Mesodermal cell (in vitro differentiated cells): ENCODE measurements around the gene EREG.
"Not testable (repeated sequence)": the region's sequence is repeated elsewhere in the genome, so short reads cannot be mapped to it uniquely, and the experiment has no call there.

Source experiments
- H3K27ac ChIP-seq: 2 replicates; pipeline ENCODE4 v1.7.0; 2013; ENCODE audit warnings: mild to moderate bottlenecking, low read depth, low read length, moderate library complexity; ENCODE audit not compliant: severe bottlenecking
- H3K36me3 ChIP-seq: 2 replicates; pipeline ENCODE4 v1.7.1; 2013; ENCODE audit warnings: mild to moderate bottlenecking, low read length, moderate library complexity; ENCODE audit not compliant: control insufficient read depth, insufficient read depth
- H3K4me1 ChIP-seq: one replicate; pipeline ENCODE4 v1.7.1; 2013; ENCODE audit warnings: mild to moderate bottlenecking, low read length; ENCODE audit not compliant: insufficient read depth, control insufficient read depth, poor library complexity, severe bottlenecking
- H3K4me3 ChIP-seq: 2 replicates; pipeline ENCODE4 v1.7.0; 2013; ENCODE audit warnings: low read length, control low read depth, mild to moderate bottlenecking; ENCODE audit not compliant: insufficient read depth, poor library complexity, severe bottlenecking; ENCODE audit errors: extremely low read depth
- H3K9me3 ChIP-seq: 2 replicates; pipeline ENCODE4 v1.7.1; 2013; ENCODE audit warnings: mild to moderate bottlenecking, low read length, moderate library complexity; ENCODE audit not compliant: control insufficient read depth
- whole genome bisulfite sequencing, 2 experiments: methylation state at CpG; one replicate each; pipeline ENCODE4 v1.1.5; 2013; ENCODE audit warnings: missing lambda C conversion rate in 2 of 2; ENCODE audit not compliant: insufficient coverage in 2 of 2; 5-methylcytosine and 5-hydroxymethylcytosine counted together

Gene EREG

DNA sequence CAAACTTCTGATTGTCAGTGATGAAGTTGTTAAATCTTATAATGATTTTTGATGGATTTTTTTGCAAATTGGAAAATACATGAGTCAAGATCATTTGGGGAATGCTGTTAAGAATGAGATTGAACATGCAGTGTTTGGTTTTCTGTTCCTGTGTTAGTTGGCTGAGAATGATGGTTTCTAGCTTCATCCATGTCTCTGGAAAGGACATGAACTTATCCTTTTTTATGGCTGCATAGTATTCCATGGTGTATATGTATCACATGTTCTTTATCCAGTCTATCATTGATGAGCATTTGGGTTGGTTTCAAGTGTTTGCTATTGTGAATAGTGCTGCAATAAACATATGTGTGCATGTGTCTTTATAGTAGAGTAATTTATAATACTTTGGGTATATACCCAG, 24.5 kb upstream of the EREG start:
- H3K9me3 ChIP-seq, H3K4me3 ChIP-seq, H3K36me3 ChIP-seq, H3K4me1 ChIP-seq, H3K27ac ChIP-seq: not testable (repeated sequence)

DNA sequence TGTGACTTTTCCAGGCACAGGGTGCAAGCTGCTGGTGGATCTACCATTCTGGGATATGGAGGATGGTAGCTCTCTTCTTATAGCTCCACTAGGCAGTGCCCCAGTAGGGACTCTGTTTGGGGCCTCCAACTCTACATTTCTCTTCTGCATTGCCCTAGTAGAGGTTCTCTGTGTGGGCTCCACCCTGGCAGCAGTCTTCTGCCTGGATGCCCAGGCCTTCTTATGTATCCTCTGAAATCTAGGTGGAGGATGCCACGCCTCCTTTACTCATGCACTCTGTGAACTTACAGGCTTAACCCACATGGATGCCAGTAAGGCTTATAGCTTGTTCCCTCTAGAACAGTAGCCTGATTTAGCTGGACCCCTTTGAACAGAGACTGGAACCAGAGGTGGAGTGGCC, 20.9 kb upstream of the EREG start:
- peaks cover 8% of the 10 kb centered on the region for H3K9me3 ChIP-seq
- H3K27ac ChIP-seq: no peak overlapping the region
- 83% methylated on average over 1 of the region's 1 CpG; no CpG with 5 or more reads in 1 of the 2 experiments for WGBS, 2 experiments
- H3K36me3 ChIP-seq: no peaks in the 10 kb centered on the region
- no peaks in the 10 kb centered on the region for H3K4me1 ChIP-seq
- H3K4me3 ChIP-seq: no peak overlapping the region

DNA sequence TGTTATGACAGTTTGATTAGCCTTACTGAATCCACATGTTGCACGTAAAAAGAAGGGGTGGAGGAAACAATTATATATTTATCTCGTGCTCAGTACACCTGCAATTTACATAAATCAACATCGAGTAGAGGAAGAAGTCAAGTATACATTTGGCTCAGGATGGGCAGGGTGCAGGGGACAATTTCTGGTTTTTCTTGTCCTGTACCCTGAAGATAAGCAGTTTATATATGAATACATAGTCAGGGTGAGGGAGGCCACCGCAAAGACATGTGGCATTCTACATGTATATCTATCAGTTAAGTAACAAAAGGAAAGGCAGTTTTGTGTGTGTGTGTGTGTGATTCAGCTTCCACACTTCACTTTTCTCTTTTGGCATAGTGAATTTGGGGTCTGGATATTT, 11.1 kb upstream of the EREG start:
- Histone ChIP-seq H3K36me3 (no peaks in the 10 kb centered on the region), H3K9me3 (no peaks in the 10 kb centered on the region), H3K4me3 (no peak overlapping the region), H3K27ac (no peak overlapping the region), H3K4me1 (no peaks in the 10 kb centered on the region)
- WGBS, 2 experiments: 90% methylated on average over 2 of the region's 4 CpGs; no CpG with 5 or more reads in 1 of the 2 experiments

GRCh38 chr4:74357965-74358364, 7.0 kb upstream of the EREG start:
- H3K9me3 ChIP-seq: no peaks in the 10 kb centered on the region
- no peaks in the 10 kb centered on the region for H3K4me1 ChIP-seq
- H3K4me3 ChIP-seq: no peak overlapping the region
- H3K27ac ChIP-seq: no peak overlapping the region
- H3K36me3 ChIP-seq: no peaks in the 10 kb centered on the region
- WGBS, 2 experiments: no CpG with 5 or more reads among the region's 1 CpG

- Histone ChIP-seq H3K4me1 (peaks cover 4% of the 10 kb centered on the region), H3K36me3 (no peaks in the 10 kb centered on the region), H3K4me3 (no peak overlapping the region), H3K27ac (no peak overlapping the region), H3K9me3 (no peaks in the 10 kb centered on the region)
- 83% methylated on average over 1 of the region's 4 CpGs; no CpG with 5 or more reads in 1 of the 2 experiments for WGBS, 2 experiments
Observed at GRCh38 chr4:74361671-74362070, 3.3 kb upstream of the EREG start.

GRCh38 chr4:74362347-74362746, 2.6 kb upstream of the EREG start:
- Histone ChIP-seq H3K36me3 (no peaks in the 10 kb centered on the region), H3K27ac (no peak overlapping the region), H3K9me3 (no peaks in the 10 kb centered on the region), H3K4me1 (peaks cover 4% of the 10 kb centered on the region), H3K4me3 (no peak overlapping the region)
- WGBS, 2 experiments: no CpG with 5 or more reads among the region's 3 CpGs

DNA sequence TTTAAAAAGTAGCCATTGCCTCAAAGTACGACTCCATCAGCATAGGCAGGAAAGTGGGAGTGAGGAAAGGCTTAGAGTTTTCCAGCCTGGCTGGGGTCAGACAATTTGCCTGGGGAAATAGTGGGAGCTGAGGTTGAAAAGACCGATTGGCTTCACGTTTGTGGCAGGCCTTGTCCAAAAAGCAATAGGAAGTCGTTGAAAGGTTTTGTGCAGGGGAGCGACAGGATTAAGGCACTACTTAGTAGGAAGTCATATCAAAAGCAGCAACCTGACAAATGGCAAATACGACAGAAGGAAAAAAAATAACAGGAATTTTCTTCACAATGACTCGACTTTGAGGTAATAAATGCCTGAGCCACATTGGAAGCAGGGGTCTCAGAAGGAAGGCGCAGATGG, 691 bp upstream of the EREG start:
- WGBS, 2 experiments: 25 to 29% methylated on average over 4 to 6 of the region's 8 CpGs
- Histone ChIP-seq H3K27ac (no peak overlapping the region), H3K36me3 (no peaks in the 10 kb centered on the region), H3K4me3 (no peak overlapping the region), H3K4me1 (peaks cover 4% of the 10 kb centered on the region), H3K9me3 (no peaks in the 10 kb centered on the region)

- no peak overlapping the region for H3K27ac ChIP-seq
- H3K36me3 ChIP-seq: no peaks in the 10 kb centered on the region
- H3K4me1 ChIP-seq: peaks cover 4% of the 10 kb centered on the region
- 0 to 11% methylated on average over 7 of the region's 11 CpGs for WGBS, 2 experiments
- no peaks in the 10 kb centered on the region for H3K9me3 ChIP-seq
- no peak overlapping the region for H3K4me3 ChIP-seq
Observed at GRCh38 chr4:74365761-74366160, 816 bp downstream of the EREG start.

DNA sequence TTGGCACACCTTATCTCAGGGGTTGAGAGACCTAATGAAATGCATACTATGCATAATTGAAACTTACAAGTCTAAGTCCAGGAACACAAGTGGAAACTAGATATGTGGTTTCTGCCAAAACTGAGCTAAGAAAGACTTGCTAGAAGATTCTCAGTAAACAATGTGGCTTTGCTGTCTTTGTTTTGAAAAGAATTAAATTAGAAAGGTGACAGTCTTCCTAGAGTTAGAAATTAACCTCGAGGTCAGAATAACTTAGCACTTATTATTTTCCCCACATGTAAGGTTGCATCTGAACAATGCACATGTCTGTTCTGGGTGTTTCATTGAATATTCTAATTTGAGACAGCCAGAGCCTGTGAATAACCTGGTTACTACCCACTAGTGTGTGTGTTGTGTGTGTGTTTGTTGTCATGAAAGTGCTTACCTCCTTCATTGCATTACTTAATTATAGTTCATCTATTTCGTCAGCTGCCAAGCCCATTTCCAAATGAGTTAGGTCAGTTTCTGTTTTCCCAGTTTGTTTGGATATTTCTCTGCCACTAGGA, 1.5 kb downstream of the EREG start:
- H3K27ac ChIP-seq: no peak overlapping the region
- H3K36me3 ChIP-seq: no peaks in the 10 kb centered on the region
- H3K4me1 ChIP-seq: peaks cover 4% of the 10 kb centered on the region
- no peak overlapping the region for H3K4me3 ChIP-seq
- 80% methylated on average over 1 of the region's 2 CpGs; no CpG with 5 or more reads in 1 of the 2 experiments for WGBS, 2 experiments
- no peaks in the 10 kb centered on the region for H3K9me3 ChIP-seq

- 67 to 100% methylated on average over 1 of the region's 1 CpG for WGBS, 2 experiments
- no peak overlapping the region for H3K27ac ChIP-seq
- H3K4me3 ChIP-seq: no peak overlapping the region
- H3K9me3 ChIP-seq: no peaks in the 10 kb centered on the region
- H3K36me3 ChIP-seq: no peaks in the 10 kb centered on the region
- peaks cover 4% of the 10 kb centered on the region for H3K4me1 ChIP-seq
Observed at GRCh38 chr4:74367656-74368290, 2.8 kb downstream of the EREG start.

DNA sequence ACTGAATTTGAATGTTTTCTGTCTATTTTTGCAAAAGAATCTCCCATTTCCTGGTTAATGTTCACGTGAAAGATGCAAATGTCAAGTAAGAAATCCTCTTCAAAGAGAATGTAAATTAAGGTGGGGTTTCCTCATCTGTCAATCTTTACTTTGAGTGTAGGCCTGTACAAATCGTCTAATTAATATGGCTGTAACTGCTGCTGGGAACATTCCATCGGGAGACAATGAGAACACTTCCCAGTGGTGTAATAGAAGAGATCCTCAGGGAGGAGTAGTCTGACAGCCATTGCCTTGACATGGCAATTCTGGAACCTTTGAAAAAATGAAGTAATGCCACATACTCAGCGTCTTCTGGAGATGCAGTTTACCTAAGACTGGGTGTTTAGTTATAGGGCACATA, 3.7 kb downstream of the EREG start:
- Histone ChIP-seq H3K4me3 (no peak overlapping the region), H3K27ac (no peak overlapping the region), H3K9me3 (no peaks in the 10 kb centered on the region), H3K36me3 (no peaks in the 10 kb centered on the region), H3K4me1 (peaks cover 4% of the 10 kb centered on the region)
- WGBS, 2 experiments: 57 to 100% methylated on average over 1 to 2 of the region's 4 CpGs
